ENCODE measurements around the gene XYLT1. TPM values are rescaled to one million over a fixed set of nuclear protein-coding genes. Genes with fewer than 3 reads are reported as not detected.

The XYLT1 gene
- total RNA-seq, 1 donor from 2014 or later, result 0.45 TPM

GRCh38 chr16:17379121-17379571, 91.6 kb downstream of the XYLT1 start:
- peak; percentile 37 for ATAC-seq
- DNase-seq (ENCODE audit: low spot score), result no peak

GRCh38 chr16:17377360-17378324, 93.1 kb downstream of the XYLT1 start:
- peak; percentile 22 for ATAC-seq
- no peak for DNase-seq (ENCODE audit: low spot score)

GRCh38 chr16:17375461-17376304, 95.1 kb downstream of the XYLT1 start:
- ATAC-seq, result peak; percentile 29
- no peak for DNase-seq (ENCODE audit: low spot score)

GRCh38 chr16:17374668-17375255, 96.0 kb downstream of the XYLT1 start:
- DNase-seq (ENCODE audit: low spot score), result no peak
- ATAC-seq, result no peak

- ATAC-seq (no peak), DNase-seq (ENCODE audit: low spot score) (no peak)
These were observed 97.2 kb downstream of the XYLT1 start for GRCh38 chr16:17373533-17373932.

DNA sequence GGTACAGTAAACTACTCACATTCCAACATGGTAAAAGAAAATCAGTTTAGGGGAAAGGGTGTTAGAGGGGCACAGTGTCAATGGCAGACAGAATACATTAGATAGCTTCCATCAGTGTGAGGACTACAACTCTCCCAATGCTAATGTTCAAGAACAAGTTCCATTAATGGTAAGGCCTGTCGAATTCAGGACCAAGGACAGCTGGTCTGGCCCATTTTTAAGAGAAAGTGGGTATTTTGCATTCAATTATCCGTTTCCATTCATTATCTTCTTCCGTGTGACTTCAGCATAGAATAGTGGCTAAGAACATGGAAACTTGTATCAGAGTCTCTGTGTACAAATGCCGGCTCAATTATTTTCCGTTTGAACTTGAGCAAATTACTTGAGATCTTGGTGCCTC, 98.4 kb downstream of the XYLT1 start:
- no peak for ATAC-seq
- DNase-seq (ENCODE audit: low spot score), result no peak

DNA sequence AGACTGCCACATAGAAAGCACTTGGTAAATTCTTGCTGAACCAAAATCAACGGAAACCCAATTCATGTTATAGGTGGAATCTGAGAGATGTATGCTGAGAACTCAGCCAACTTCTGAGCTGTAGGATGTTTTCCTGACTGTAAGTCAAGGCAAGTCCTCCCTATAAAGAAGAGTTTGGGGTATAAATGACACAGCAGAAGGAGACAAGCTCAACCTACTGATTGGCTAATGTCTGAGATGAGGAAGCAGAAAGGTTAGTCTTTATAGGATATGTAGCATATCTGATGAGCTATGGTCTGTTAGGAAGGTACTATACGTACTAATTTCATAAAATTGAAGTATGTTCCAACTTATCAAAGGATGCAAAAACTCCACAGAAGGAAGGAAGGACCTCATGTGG, 99.5 kb downstream of the XYLT1 start:
- ATAC-seq (no peak), DNase-seq (ENCODE audit: low spot score) (no peak)

GRCh38 chr16:17370731-17371285, 100.0 kb downstream of the XYLT1 start:
- ATAC-seq, result no peak
- no peak for DNase-seq (ENCODE audit: low spot score)

GRCh38 chr16:17370223-17370707, 100.5 kb downstream of the XYLT1 start:
- no peak for ATAC-seq
- no peak for DNase-seq (ENCODE audit: low spot score)

DNA sequence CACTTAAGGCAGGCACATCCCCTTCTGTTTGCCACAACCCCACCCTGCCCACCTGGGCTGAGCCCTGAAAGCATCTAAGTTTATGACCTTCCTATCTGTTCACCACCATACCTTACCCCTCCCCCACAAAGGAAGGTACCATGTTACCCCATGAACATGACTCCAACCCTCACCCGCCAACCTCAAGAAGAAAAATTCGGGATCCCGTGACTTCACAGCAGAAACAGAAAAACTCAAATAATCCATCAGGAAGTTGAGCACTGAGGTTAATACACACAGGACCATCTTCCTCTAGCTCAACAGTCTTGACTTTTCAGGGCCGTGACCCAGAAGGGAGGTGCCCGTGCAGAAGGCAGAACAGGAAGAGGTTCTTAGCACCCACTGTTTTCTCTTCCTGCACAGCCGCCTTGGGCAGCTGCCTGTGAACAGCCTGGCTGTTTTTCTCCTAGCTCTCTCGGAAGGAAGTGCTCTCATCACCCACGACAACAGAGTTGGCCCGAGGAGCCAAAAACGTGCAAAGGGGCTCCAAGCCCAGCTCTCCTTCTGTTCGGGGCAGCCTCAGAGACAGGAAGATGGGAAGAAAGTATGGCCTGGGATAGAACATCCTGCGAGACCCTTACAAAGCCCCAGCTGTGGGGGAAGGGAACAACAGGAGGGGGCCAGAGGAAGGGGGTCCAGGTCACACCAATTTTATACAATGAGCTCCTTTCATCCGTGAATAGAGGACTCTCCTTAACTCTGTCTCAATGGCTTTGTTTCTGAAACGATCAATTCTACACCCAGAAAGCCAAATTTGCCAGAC, 101.1 kb downstream of the XYLT1 start:
- DNase-seq (ENCODE audit: low spot score), result no peak
- peak; percentile 74 for ATAC-seq

- DNase-seq (ENCODE audit: low spot score) (no peak), ATAC-seq (no peak)
These were observed 101.8 kb downstream of the XYLT1 start for GRCh38 chr16:17368951-17369350.

DNA sequence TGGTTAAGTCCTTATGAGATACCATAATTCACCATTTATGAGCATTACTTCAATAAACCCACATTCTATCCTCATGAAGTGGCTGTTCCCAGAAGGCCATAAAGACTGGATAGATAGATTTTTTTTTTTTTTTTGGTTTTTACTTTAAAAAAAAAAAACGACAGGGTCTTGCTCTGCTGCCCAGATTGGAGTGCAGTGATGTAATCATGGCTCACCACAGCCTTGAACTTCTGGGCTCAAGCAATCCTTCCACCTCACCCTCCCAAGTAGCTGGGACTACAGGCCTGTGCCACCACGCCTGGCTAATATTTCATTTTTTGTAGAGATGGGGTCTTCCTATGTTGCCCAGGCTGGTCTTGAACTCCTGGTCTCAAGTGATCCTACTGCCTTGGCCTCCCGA, 102.3 kb downstream of the XYLT1 start:
- no peak for ATAC-seq

GRCh38 chr16:17367923-17368322, 102.8 kb downstream of the XYLT1 start:
- no peak for DNase-seq (ENCODE audit: low spot score)
- no peak for ATAC-seq

More for the DNA sequence above, 102.3 kb downstream of the XYLT1 start:
- no peak for DNase-seq (ENCODE audit: low spot score)

DNA sequence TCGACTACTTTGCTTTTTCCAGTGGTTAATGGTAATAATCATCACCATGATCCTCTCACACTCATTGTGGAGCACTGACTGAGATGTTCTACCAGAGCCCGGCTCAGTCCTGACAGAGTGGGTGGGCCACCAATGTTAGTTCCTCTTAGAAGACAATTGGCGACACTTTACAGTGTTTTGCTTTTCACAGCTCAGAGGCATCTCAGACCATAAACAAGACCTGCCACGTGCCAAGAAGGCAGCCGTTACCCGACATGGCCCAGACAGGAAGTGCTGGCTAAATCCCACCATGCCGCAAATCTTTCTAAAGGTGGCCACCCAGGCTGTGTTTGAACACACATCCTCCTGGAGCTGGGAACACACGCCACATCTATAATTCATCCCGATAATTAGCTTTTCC, 103.7 kb downstream of the XYLT1 start:
- DNase-seq (ENCODE audit: low spot score) (no peak), ATAC-seq (no peak)

DNA sequence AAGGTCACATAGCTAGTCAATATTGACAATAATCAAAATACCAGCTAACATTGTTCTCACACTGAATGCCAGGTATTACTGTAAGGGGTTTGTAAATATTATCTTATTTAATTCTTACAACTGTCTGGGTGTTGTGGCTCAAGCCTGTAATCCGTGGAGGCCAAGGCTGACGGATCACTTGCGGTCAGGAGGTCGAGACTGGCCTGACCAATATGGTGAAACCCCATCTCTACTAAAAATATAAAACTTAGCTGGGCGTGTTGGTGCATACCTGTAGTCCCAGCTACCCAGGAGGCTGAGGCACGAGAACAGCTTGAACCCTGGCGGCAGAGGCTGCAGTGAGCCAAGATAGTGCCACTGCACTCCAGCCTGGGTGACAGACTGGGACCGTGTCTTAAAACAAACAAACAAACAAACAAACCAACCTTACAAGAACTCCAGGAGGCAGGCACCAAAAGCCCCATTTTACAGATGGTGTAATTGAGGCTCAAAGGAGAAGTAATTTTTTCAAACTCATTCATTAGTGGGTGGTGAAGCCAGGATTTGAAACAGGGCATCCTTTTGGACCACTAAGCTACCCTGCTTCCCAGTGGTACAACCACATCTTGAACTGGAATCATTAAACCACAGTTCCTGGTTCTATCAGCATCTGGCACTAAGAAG, 104.3 kb downstream of the XYLT1 start:
- ATAC-seq, result no peak

GRCh38 chr16:17365591-17366298, 105.0 kb downstream of the XYLT1 start:
- no peak for ATAC-seq
- DNase-seq (ENCODE audit: low spot score), result no peak

More for the DNA sequence above, 104.3 kb downstream of the XYLT1 start:
- no peak for DNase-seq (ENCODE audit: low spot score)

DNA sequence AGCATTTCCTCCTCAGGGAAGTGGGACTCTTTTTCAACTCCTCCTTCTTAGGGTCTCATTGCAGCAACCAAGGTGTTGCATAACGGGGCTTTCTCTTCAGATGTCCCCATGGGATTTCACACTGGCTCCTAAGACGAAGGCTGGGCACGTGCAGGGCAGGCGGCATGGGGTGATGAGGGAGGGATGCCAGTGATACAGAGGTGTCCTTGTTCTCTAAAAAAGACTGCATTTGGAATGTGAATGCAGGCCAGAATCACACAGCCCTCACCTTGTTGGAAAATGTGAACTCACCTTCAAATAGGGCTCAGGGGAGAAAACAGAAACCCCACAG, 105.6 kb downstream of the XYLT1 start:
- no peak for ATAC-seq
- DNase-seq (ENCODE audit: low spot score), result no peak

GRCh38 chr16:17364319-17365210, 106.2 kb downstream of the XYLT1 start:
- DNase-seq (ENCODE audit: low spot score) (no peak), ATAC-seq (no peak)

Measured in left lobe of liver (tissue), 2 donors.